H1 (cell line): ENCODE results near the gene FOXF1. TPM values are rescaled to one million over a fixed set of nuclear protein-coding genes. Genes with fewer than 3 reads are reported as not detected.

Experiments used
- CTCF ChIA-PET: fragments of 300-600 bp; sonication (Branson Sonifier 250); formaldehyde crosslinking; loops from one replicate; lab custom pipeline; 2021; ENCODE audit not compliant: partially characterized antibody; lab: Charles Lee
- POLR2A ChIA-PET: fragments of 300-600 bp; sonication (Branson Sonifier 250); formaldehyde crosslinking; loops from one replicate; lab custom pipeline; 2021; ENCODE audit warnings: inconsistent platforms; ENCODE audit not compliant: partially characterized antibody; lab: Charles Lee
- DNase-seq, 2 experiments: peaks; one replicate each; pipeline versions ENCODE4 v3.0.0 to v3.0.0-alpha.2; 2010 to 2022; ENCODE audit warnings: low spot score in 2 of 2, low read depth in 1 of 2, mixed read lengths in 1 of 2
- FAIRE-seq: peaks from 2 replicates; lab custom pipeline; 2011; peaks lifted over from hg19 to GRCh38; lab: Jason Lieb, UNC
- H2AFZ ChIP-seq: 2 replicates; pipeline ENCODE4 v1.8.1; 2012; ENCODE audit warnings: low read length, inconsistent platforms
- H2AK5ac ChIP-seq: 2 replicates; pipeline ENCODE4 v1.6.1; 2013; ENCODE audit warnings: low read depth, low read length
- H2BK120ac ChIP-seq: replicated peaks from 2 replicates; pipeline ENCODE3; 2013; ENCODE audit warnings: low read depth, low read length, inconsistent platforms
- H2BK12ac ChIP-seq: 2 replicates; pipeline ENCODE4 v1.6.1; 2013; ENCODE audit warnings: low read depth, low read length
- H2BK15ac ChIP-seq: 2 replicates; pipeline ENCODE4 v1.6.1; 2013; ENCODE audit warnings: low read length
- H2BK20ac ChIP-seq: 2 replicates; pipeline ENCODE4 v1.6.1; 2013; ENCODE audit warnings: low read length
- H2BK5ac ChIP-seq: 2 replicates; pipeline ENCODE4 v1.6.1; 2013; ENCODE audit warnings: low read depth, low read length
- H3K14ac ChIP-seq: 2 replicates; pipeline ENCODE4 v1.6.1; 2013; ENCODE audit warnings: inconsistent platforms; ENCODE audit not compliant: insufficient read length
- H3K18ac ChIP-seq: 2 replicates; pipeline ENCODE4 v1.6.1; 2013; ENCODE audit warnings: low read length; ENCODE audit errors: extremely low read depth
- H3K23ac ChIP-seq: 2 replicates; pipeline ENCODE4 v1.6.1; 2013; ENCODE audit warnings: inconsistent platforms; ENCODE audit not compliant: insufficient read length
- H3K23me2 ChIP-seq: 2 replicates; pipeline ENCODE4 v1.6.1; 2013; ENCODE audit warnings: low read depth, low read length
- H3K27ac ChIP-seq: 2 replicates; pipeline ENCODE4 v1.6.1; 2011; ENCODE audit warnings: low read depth, low read length, inconsistent platforms
- H3K27me3 ChIP-seq, 4 experiments: replicated peaks in 1 of 4; 1 replicate in 1 of 4; 2 replicates in 3 of 4; pipeline versions ENCODE4 v1.6.1 to v1.8.1; 2011 to 2013; ENCODE audit warnings: low read length in 3 of 4, mild to moderate bottlenecking in 3 of 4, inconsistent platforms in 2 of 4, mixed read lengths in 2 of 4, moderate library complexity in 1 of 4; ENCODE audit not compliant: control insufficient read depth in 3 of 4, insufficient read depth in 3 of 4; ENCODE audit errors: extremely low read depth in 1 of 4
- H3K36me3 ChIP-seq, 4 experiments: 2 replicates each; pipeline versions ENCODE4 v1.6.1 to v1.8.1; 2011 to 2013; ENCODE audit warnings: mild to moderate bottlenecking in 4 of 4, low read length in 3 of 4, moderate library complexity in 2 of 4, control low read depth in 1 of 4, inconsistent platforms in 1 of 4; ENCODE audit not compliant: insufficient read depth in 4 of 4, control insufficient read depth in 2 of 4
- H3K4ac ChIP-seq: replicated peaks from 2 replicates; pipeline ENCODE3; 2013; ENCODE audit warnings: low read length, low read depth, mixed read lengths, inconsistent platforms; ENCODE audit not compliant: insufficient read length
- H3K4me1 ChIP-seq, 4 experiments: replicated peaks in 1 of 4; 1 replicate in 1 of 4; 2 replicates in 3 of 4; pipeline versions ENCODE4 v1.6.1 to v1.8.1; 2011 to 2013; ENCODE audit warnings: low read length in 3 of 4, inconsistent platforms in 2 of 4, mixed read lengths in 1 of 4; ENCODE audit not compliant: insufficient read depth in 4 of 4, control insufficient read depth in 3 of 4
- H3K4me2 ChIP-seq, 2 experiments: 2 replicates each; pipeline versions ENCODE4 v1.6.1 to v1.8.1; 2011 to 2013; ENCODE audit warnings: low read depth in 2 of 2, low read length in 2 of 2, control low read depth in 1 of 2, inconsistent platforms in 1 of 2, mild to moderate bottlenecking in 1 of 2; ENCODE audit not compliant: insufficient read depth in 1 of 2
- H3K4me3 ChIP-seq, 4 experiments: fragments of 200-600, 300-600 bp in 1 of 4; sonication (generic), shearing (Covaris generic), sonication (Bioruptor Twin) in 1 of 4; 2 replicates each; pipeline versions ENCODE4 v1.5.1 to v1.8.1; 2011 to 2016; ENCODE audit warnings: low read length in 4 of 4, low read depth in 3 of 4, control low read depth in 2 of 4, inconsistent platforms in 2 of 4, mild to moderate bottlenecking in 2 of 4, mixed read lengths in 1 of 4, moderate library complexity in 1 of 4; ENCODE audit not compliant: insufficient read depth in 2 of 4; ENCODE audit errors: extremely low read depth in 1 of 4
- H3K56ac ChIP-seq: replicated peaks from 2 replicates; pipeline ENCODE3; 2013; ENCODE audit warnings: low read depth, mild to moderate bottlenecking, mixed read lengths, low read length, inconsistent platforms; ENCODE audit not compliant: insufficient read length
- H3K79me1 ChIP-seq: 2 replicates; pipeline ENCODE4 v1.6.1; 2013; ENCODE audit warnings: low read depth, low read length, control low read depth
- H3K79me2 ChIP-seq, 2 experiments: 2 replicates each; pipeline versions ENCODE4 v1.6.1 to v1.8.1; 2012 to 2013; ENCODE audit warnings: low read length in 2 of 2, mild to moderate bottlenecking in 2 of 2, inconsistent platforms in 1 of 2; ENCODE audit not compliant: insufficient read depth in 2 of 2, control insufficient read depth in 1 of 2
- H3K9ac ChIP-seq, 4 experiments: replicated peaks in 1 of 4; 1 replicate in 1 of 4; 2 replicates in 3 of 4; pipeline versions ENCODE4 v1.6.1 to v1.8.1; 2011 to 2013; ENCODE audit warnings: low read depth in 3 of 4, low read length in 3 of 4, control low read depth in 2 of 4, mild to moderate bottlenecking in 2 of 4, moderate library complexity in 2 of 4, inconsistent platforms in 1 of 4; ENCODE audit errors: extremely low read depth in 1 of 4
- H3K9me3 ChIP-seq, 2 experiments: 2 replicates each; pipeline versions ENCODE4 v1.6.1 to v1.8.1; 2012 to 2013; ENCODE audit warnings: mild to moderate bottlenecking in 2 of 2, moderate library complexity in 2 of 2, control low read depth in 1 of 2, inconsistent platforms in 1 of 2, low read depth in 1 of 2, low read length in 1 of 2, mixed read lengths in 1 of 2; ENCODE audit not compliant: insufficient read depth in 2 of 2
- H4K20me1 ChIP-seq, 2 experiments: replicated peaks in 1 of 2; 2 replicates each; pipeline versions ENCODE3 to v1.8.1; 2011 to 2013; ENCODE audit warnings: inconsistent platforms in 2 of 2, low read length in 2 of 2, mild to moderate bottlenecking in 1 of 2; ENCODE audit not compliant: insufficient read depth in 2 of 2, control insufficient read depth in 1 of 2
- H4K5ac ChIP-seq: 2 replicates; pipeline ENCODE4 v1.6.1; 2013; ENCODE audit warnings: low read length, low read depth, mixed read lengths, inconsistent platforms; ENCODE audit not compliant: insufficient read length
- H4K8ac ChIP-seq: 2 replicates; pipeline ENCODE4 v1.8.0; 2013; ENCODE audit warnings: mild to moderate bottlenecking, moderate library complexity, low read length, inconsistent platforms; ENCODE audit not compliant: insufficient read depth; ENCODE audit errors: extremely low read depth
- H4K91ac ChIP-seq: replicated peaks from 2 replicates; pipeline ENCODE3; 2013; ENCODE audit warnings: low read length, mixed read lengths, inconsistent platforms; ENCODE audit not compliant: insufficient read length
- CBX8 ChIP-seq: fragments of 300-800, 300-1000 bp; sonication (generic); IDR thresholded peaks from 2 replicates; pipeline ENCODE4 v1.7.1; 2016; ENCODE audit warnings: low read depth, low read length, borderline replicate concordance
- CTBP2 ChIP-seq: IDR thresholded peaks from 2 replicates; pipeline ENCODE4 v1.7.0; 2011; ENCODE audit warnings: borderline replicate concordance, mild to moderate bottlenecking, moderate library complexity, mixed read lengths, low read length; ENCODE audit not compliant: insufficient read depth, insufficient read length
- EZH2 ChIP-seq: fragments of 200-600 bp; sonication (generic); IDR thresholded peaks from 2 replicates; pipeline ENCODE4 v1.7.1; 2012; ENCODE audit warnings: low read depth, mild to moderate bottlenecking, moderate library complexity, low read length, inconsistent platforms; ENCODE audit not compliant: severe bottlenecking
- GABPA ChIP-seq: IDR thresholded peaks from 2 replicates; pipeline ENCODE4 v1.6.1; 2011; ENCODE audit warnings: mild to moderate bottlenecking, low read length, moderate library complexity, borderline replicate concordance; ENCODE audit not compliant: insufficient read depth
- MAFK ChIP-seq: IDR thresholded peaks from 2 replicates; pipeline ENCODE4 v1.6.1; 2012; ENCODE audit warnings: low read depth, mild to moderate bottlenecking, improper control_type of control experiment, low read length
- NRF1 ChIP-seq: IDR thresholded peaks from 2 replicates; pipeline ENCODE4 v1.6.1; 2011; ENCODE audit warnings: mild to moderate bottlenecking, low read depth, low read length, improper control_type of control experiment
- RNF2 ChIP-seq: fragments of 200-900, 300-1000 bp; sonication (generic); IDR thresholded peaks from 2 replicates; pipeline ENCODE4 v1.7.1; 2016; ENCODE audit warnings: borderline replicate concordance, low read depth, mild to moderate bottlenecking, antibody characterized with exemption, low read length; ENCODE audit not compliant: poor library complexity, severe bottlenecking; ENCODE audit errors: missing control alignments
- SP1 ChIP-seq: IDR thresholded peaks from 2 replicates; pipeline ENCODE4 v1.6.1; 2011; ENCODE audit warnings: low read depth, low read length
- SUZ12 ChIP-seq: fragments of 200-600 bp; sonication (generic); IDR thresholded peaks from 2 replicates; pipeline ENCODE4 v1.6.1; 2012; ENCODE audit warnings: mild to moderate bottlenecking, inconsistent platforms, low read length, moderate library complexity, mixed read lengths
- WGBS, 2 experiments: shearing (Covaris generic) in 1 of 2; methylation state at CpG; one replicate each; pipeline versions ENCODE4 v1.1.6 to v1.1.7; 2013 to 2015; ENCODE audit warnings: low lambda C conversion rate in 2 of 2, mixed read lengths in 2 of 2, inconsistent platforms in 1 of 2, low coverage in 1 of 2, missing lambda C conversion rate in 1 of 2; ENCODE audit not compliant: insufficient replicate concordance in 2 of 2, insufficient coverage in 1 of 2, insufficient read length in 1 of 2; ENCODE audit errors: extremely low coverage in 1 of 2, missing lambda C conversion rate in 1 of 2; 5-methylcytosine and 5-hydroxymethylcytosine counted together
- polyA plus RNA-seq, 7 experiments: library from polyadenylated mRNA; depleted of rRNA in 3 of 7; stranded (reverse) in 5 of 7; unstranded in 2 of 7; fragments of >200 nt in 5 of 7; fragments of 200-250 nt in 2 of 7; gene quantifications; 1 replicate in 5 of 7; 2 replicates in 1 of 7; 4 replicates in 1 of 7; pipeline versions ENCODE4 v1.2.1 to v1.2.3, GENCODE V29; 2011 to 2013; ENCODE audit warnings: missing spikeins in 2 of 7, mixed read lengths in 2 of 7
- total RNA-seq: library from RNA; stranded (reverse); fragmentation: NEBNext Ultra II Directional; extraction: Animal tissue kit (Norgen Biotek cat#: 25700); gene quantifications from 2 replicates; pipeline ENCODE4 v1.2.1, GENCODE V29; 2021

FOXF1 gene
- total and polyA plus RNA-seq, 2 of the 8 experiments (the other 6 are each of a cell fraction or from before 2014, with no cell fraction given), result 0.02 TPM; not detected in 1

- no peak overlapping the region for H2BK120ac ChIP-seq
- no peak overlapping the region for H3K9ac ChIP-seq
- H3K14ac ChIP-seq, result no peak overlapping the region
- no peak overlapping the region for H4K8ac ChIP-seq
- no peaks in the 10 kb centered on the region; a peak in 1 of 4 replicates for H3K9me3 ChIP-seq
- no peak overlapping the region; the same call in 1 of the 2 replicates for H3K18ac ChIP-seq
- no peak overlapping the region for H3K23ac ChIP-seq
- no peak overlapping the region for H3K27ac ChIP-seq
- H2BK15ac ChIP-seq, result no peak overlapping the region
- no peak overlapping the region for H2AFZ ChIP-seq
- no peaks in the 10 kb centered on the region; the same call in 1 of the 2 replicates for H3K23me2 ChIP-seq
- H3K4me2 ChIP-seq, result peak overlapping the region; percentile 37 to 60
- H3K27me3 ChIP-seq, result peaks cover 74 to 91% (median 82%) of the 10 kb centered on the region in 4 experiments
- H2BK20ac ChIP-seq, result no peak overlapping the region
- H3K4me3 ChIP-seq, result peak overlapping the region in 3 of 4 experiments; percentile 9 to 44 (median 14); a peak in 5 of 8 replicates
- ChIA-PET CTCF (interaction anchor here (0.9 to 6.0 kb wide), 26 partner anchors 8 to 695 kb away, joined by 3 to 84 read pairs (median 6); no protein-coding TSS in a partner anchor), POLR2A (interaction anchor here (0.7 to 1.6 kb wide), 4 partner anchors 14 to 231 kb away, joined by 3 to 4 read pairs (median 4); no protein-coding TSS in a partner anchor)
- peaks cover 11 to 20% of the 10 kb centered on the region in 2 experiments for H4K20me1 ChIP-seq
- no peaks in the 10 kb centered on the region for H3K79me1 ChIP-seq
- TF ChIP-seq NRF1 (no peak), MAFK (no peak), EZH2 (peak; percentile 99), RNF2 (peak; percentile 6), CBX8 (peak; percentile 85; the same call in 1 of the 2 replicates), SP1 (no peak), CTBP2 (peak; percentile 19), SUZ12 (peak; percentile 98), GABPA (no peak; the same call in 1 of the 2 replicates)
- peaks cover 0 to 5% (median 0%) of the 10 kb centered on the region in 4 experiments; a peak in 1 of 8 replicates for H3K36me3 ChIP-seq
- 5% methylated on average over 44 of the region's 64 CpGs; no CpG with 5 or more reads in 1 of the 2 experiments for WGBS, 2 experiments
- H3K79me2 ChIP-seq, result no peaks in the 10 kb centered on the region
- DNase-seq (no peak), FAIRE-seq (no peak)
- H3K56ac ChIP-seq, result no peak overlapping the region
- H2BK5ac ChIP-seq, result no peak overlapping the region
- no peak overlapping the region for H4K91ac ChIP-seq
- H3K4ac ChIP-seq, result no peak overlapping the region
- H3K4me1 ChIP-seq, result peaks cover 3 to 27% (median 16%) of the 10 kb centered on the region in 4 experiments; a peak in 6 of 7 replicates
- no peak overlapping the region for H2AK5ac ChIP-seq
- 0 out of 2 replicates have a peak overlapping the region, but pooled peaks have one; percentile 27 for H2BK12ac ChIP-seq
- H4K5ac ChIP-seq, result no peak overlapping the region
Observed at GRCh38 chr16:86515777-86516622, 5.7 kb downstream of the FOXF1 start.
